H1 (cell line): ENCODE results near the gene ARHGAP25. TPM values are rescaled to one million over a fixed set of nuclear protein-coding genes. Genes with fewer than 3 reads are reported as not detected.

Experiments
- CTCF ChIA-PET: fragments of 300-600 bp; sonication (Branson Sonifier 250); formaldehyde crosslinking; loops from one replicate; lab custom pipeline; 2021; ENCODE audit not compliant: partially characterized antibody; lab: Charles Lee
- POLR2A ChIA-PET: fragments of 300-600 bp; sonication (Branson Sonifier 250); formaldehyde crosslinking; loops from one replicate; lab custom pipeline; 2021; ENCODE audit warnings: inconsistent platforms; ENCODE audit not compliant: partially characterized antibody; lab: Charles Lee
- DNase-seq, 2 experiments: peaks; one replicate each; pipeline versions ENCODE4 v3.0.0 to v3.0.0-alpha.2; 2010 to 2022; ENCODE audit warnings: low spot score in 2 of 2, low read depth in 1 of 2, mixed read lengths in 1 of 2
- FAIRE-seq: peaks from 2 replicates; lab custom pipeline; 2011; peaks lifted over from hg19 to GRCh38; lab: Jason Lieb, UNC
- H2AFZ ChIP-seq: 2 replicates; pipeline ENCODE4 v1.8.1; 2012; ENCODE audit warnings: low read length, inconsistent platforms
- H2AK5ac ChIP-seq: 2 replicates; pipeline ENCODE4 v1.6.1; 2013; ENCODE audit warnings: low read depth, low read length
- H2BK120ac ChIP-seq: replicated peaks from 2 replicates; pipeline ENCODE3; 2013; ENCODE audit warnings: low read depth, low read length, inconsistent platforms
- H2BK12ac ChIP-seq: 2 replicates; pipeline ENCODE4 v1.6.1; 2013; ENCODE audit warnings: low read depth, low read length
- H2BK15ac ChIP-seq: 2 replicates; pipeline ENCODE4 v1.6.1; 2013; ENCODE audit warnings: low read length
- H2BK20ac ChIP-seq: 2 replicates; pipeline ENCODE4 v1.6.1; 2013; ENCODE audit warnings: low read length
- H2BK5ac ChIP-seq: 2 replicates; pipeline ENCODE4 v1.6.1; 2013; ENCODE audit warnings: low read depth, low read length
- H3K14ac ChIP-seq: 2 replicates; pipeline ENCODE4 v1.6.1; 2013; ENCODE audit warnings: inconsistent platforms; ENCODE audit not compliant: insufficient read length
- H3K18ac ChIP-seq: 2 replicates; pipeline ENCODE4 v1.6.1; 2013; ENCODE audit warnings: low read length; ENCODE audit errors: extremely low read depth
- H3K23ac ChIP-seq: 2 replicates; pipeline ENCODE4 v1.6.1; 2013; ENCODE audit warnings: inconsistent platforms; ENCODE audit not compliant: insufficient read length
- H3K23me2 ChIP-seq: 2 replicates; pipeline ENCODE4 v1.6.1; 2013; ENCODE audit warnings: low read depth, low read length
- H3K27ac ChIP-seq: 2 replicates; pipeline ENCODE4 v1.6.1; 2011; ENCODE audit warnings: low read depth, low read length, inconsistent platforms
- H3K27me3 ChIP-seq, 4 experiments: replicated peaks in 1 of 4; 1 replicate in 1 of 4; 2 replicates in 3 of 4; pipeline versions ENCODE4 v1.6.1 to v1.8.1; 2011 to 2013; ENCODE audit warnings: low read length in 3 of 4, mild to moderate bottlenecking in 3 of 4, inconsistent platforms in 2 of 4, mixed read lengths in 2 of 4, moderate library complexity in 1 of 4; ENCODE audit not compliant: control insufficient read depth in 3 of 4, insufficient read depth in 3 of 4; ENCODE audit errors: extremely low read depth in 1 of 4
- H3K36me3 ChIP-seq, 4 experiments: 2 replicates each; pipeline versions ENCODE4 v1.6.1 to v1.8.1; 2011 to 2013; ENCODE audit warnings: mild to moderate bottlenecking in 4 of 4, low read length in 3 of 4, moderate library complexity in 2 of 4, control low read depth in 1 of 4, inconsistent platforms in 1 of 4; ENCODE audit not compliant: insufficient read depth in 4 of 4, control insufficient read depth in 2 of 4
- H3K4ac ChIP-seq: replicated peaks from 2 replicates; pipeline ENCODE3; 2013; ENCODE audit warnings: low read length, low read depth, mixed read lengths, inconsistent platforms; ENCODE audit not compliant: insufficient read length
- H3K4me1 ChIP-seq, 4 experiments: replicated peaks in 1 of 4; 1 replicate in 1 of 4; 2 replicates in 3 of 4; pipeline versions ENCODE4 v1.6.1 to v1.8.1; 2011 to 2013; ENCODE audit warnings: low read length in 3 of 4, inconsistent platforms in 2 of 4, mixed read lengths in 1 of 4; ENCODE audit not compliant: insufficient read depth in 4 of 4, control insufficient read depth in 3 of 4
- H3K4me2 ChIP-seq, 2 experiments: 2 replicates each; pipeline versions ENCODE4 v1.6.1 to v1.8.1; 2011 to 2013; ENCODE audit warnings: low read depth in 2 of 2, low read length in 2 of 2, control low read depth in 1 of 2, inconsistent platforms in 1 of 2, mild to moderate bottlenecking in 1 of 2; ENCODE audit not compliant: insufficient read depth in 1 of 2
- H3K4me3 ChIP-seq, 4 experiments: fragments of 200-600, 300-600 bp in 1 of 4; sonication (generic), shearing (Covaris generic), sonication (Bioruptor Twin) in 1 of 4; 2 replicates each; pipeline versions ENCODE4 v1.5.1 to v1.8.1; 2011 to 2016; ENCODE audit warnings: low read length in 4 of 4, low read depth in 3 of 4, control low read depth in 2 of 4, inconsistent platforms in 2 of 4, mild to moderate bottlenecking in 2 of 4, mixed read lengths in 1 of 4, moderate library complexity in 1 of 4; ENCODE audit not compliant: insufficient read depth in 2 of 4; ENCODE audit errors: extremely low read depth in 1 of 4
- H3K56ac ChIP-seq: replicated peaks from 2 replicates; pipeline ENCODE3; 2013; ENCODE audit warnings: low read depth, mild to moderate bottlenecking, mixed read lengths, low read length, inconsistent platforms; ENCODE audit not compliant: insufficient read length
- H3K79me1 ChIP-seq: 2 replicates; pipeline ENCODE4 v1.6.1; 2013; ENCODE audit warnings: low read depth, low read length, control low read depth
- H3K79me2 ChIP-seq, 2 experiments: 2 replicates each; pipeline versions ENCODE4 v1.6.1 to v1.8.1; 2012 to 2013; ENCODE audit warnings: low read length in 2 of 2, mild to moderate bottlenecking in 2 of 2, inconsistent platforms in 1 of 2; ENCODE audit not compliant: insufficient read depth in 2 of 2, control insufficient read depth in 1 of 2
- H3K9ac ChIP-seq, 4 experiments: replicated peaks in 1 of 4; 1 replicate in 1 of 4; 2 replicates in 3 of 4; pipeline versions ENCODE4 v1.6.1 to v1.8.1; 2011 to 2013; ENCODE audit warnings: low read depth in 3 of 4, low read length in 3 of 4, control low read depth in 2 of 4, mild to moderate bottlenecking in 2 of 4, moderate library complexity in 2 of 4, inconsistent platforms in 1 of 4; ENCODE audit errors: extremely low read depth in 1 of 4
- H3K9me3 ChIP-seq, 2 experiments: 2 replicates each; pipeline versions ENCODE4 v1.6.1 to v1.8.1; 2012 to 2013; ENCODE audit warnings: mild to moderate bottlenecking in 2 of 2, moderate library complexity in 2 of 2, control low read depth in 1 of 2, inconsistent platforms in 1 of 2, low read depth in 1 of 2, low read length in 1 of 2, mixed read lengths in 1 of 2; ENCODE audit not compliant: insufficient read depth in 2 of 2
- H4K20me1 ChIP-seq, 2 experiments: replicated peaks in 1 of 2; 2 replicates each; pipeline versions ENCODE3 to v1.8.1; 2011 to 2013; ENCODE audit warnings: inconsistent platforms in 2 of 2, low read length in 2 of 2, mild to moderate bottlenecking in 1 of 2; ENCODE audit not compliant: insufficient read depth in 2 of 2, control insufficient read depth in 1 of 2
- H4K5ac ChIP-seq: 2 replicates; pipeline ENCODE4 v1.6.1; 2013; ENCODE audit warnings: low read length, low read depth, mixed read lengths, inconsistent platforms; ENCODE audit not compliant: insufficient read length
- H4K8ac ChIP-seq: 2 replicates; pipeline ENCODE4 v1.8.0; 2013; ENCODE audit warnings: mild to moderate bottlenecking, moderate library complexity, low read length, inconsistent platforms; ENCODE audit not compliant: insufficient read depth; ENCODE audit errors: extremely low read depth
- H4K91ac ChIP-seq: replicated peaks from 2 replicates; pipeline ENCODE3; 2013; ENCODE audit warnings: low read length, mixed read lengths, inconsistent platforms; ENCODE audit not compliant: insufficient read length
- EGR1 ChIP-seq: IDR thresholded peaks from 2 replicates; pipeline ENCODE4 v1.6.1; 2011; ENCODE audit warnings: low read depth, low read length, borderline replicate concordance
- POLR2A ChIP-seq, 2 experiments: IDR thresholded peaks; 1 replicate in 1 of 2; 2 replicates in 1 of 2; pipeline ENCODE4 v1.6.1; 2011; ENCODE audit warnings: low read depth in 2 of 2, low read length in 2 of 2, mild to moderate bottlenecking in 2 of 2; ENCODE audit errors: control extremely low read depth in 1 of 2
- SP4 ChIP-seq: IDR thresholded peaks from 2 replicates; pipeline ENCODE4 v1.6.1; 2012; ENCODE audit warnings: low read length, inconsistent platforms
- WGBS, 2 experiments: shearing (Covaris generic) in 1 of 2; methylation state at CpG; one replicate each; pipeline versions ENCODE4 v1.1.6 to v1.1.7; 2013 to 2015; ENCODE audit warnings: low lambda C conversion rate in 2 of 2, mixed read lengths in 2 of 2, inconsistent platforms in 1 of 2, low coverage in 1 of 2, missing lambda C conversion rate in 1 of 2; ENCODE audit not compliant: insufficient replicate concordance in 2 of 2, insufficient coverage in 1 of 2, insufficient read length in 1 of 2; ENCODE audit errors: extremely low coverage in 1 of 2, missing lambda C conversion rate in 1 of 2; 5-methylcytosine and 5-hydroxymethylcytosine counted together
- polyA plus RNA-seq, 7 experiments: library from polyadenylated mRNA; depleted of rRNA in 3 of 7; stranded (reverse) in 5 of 7; unstranded in 2 of 7; fragments of >200 nt in 5 of 7; fragments of 200-250 nt in 2 of 7; gene quantifications; 1 replicate in 5 of 7; 2 replicates in 1 of 7; 4 replicates in 1 of 7; pipeline versions ENCODE4 v1.2.1 to v1.2.3, GENCODE V29; 2011 to 2013; ENCODE audit warnings: missing spikeins in 2 of 7, mixed read lengths in 2 of 7
- total RNA-seq: library from RNA; stranded (reverse); fragmentation: NEBNext Ultra II Directional; extraction: Animal tissue kit (Norgen Biotek cat#: 25700); gene quantifications from 2 replicates; pipeline ENCODE4 v1.2.1, GENCODE V29; 2021

Gene ARHGAP25
- total and polyA plus RNA-seq, 2 of the 8 experiments (the other 6 are each of a cell fraction or from before 2014, with no cell fraction given), result 1.00 to 1.2 TPM

- ChIA-PET POLR2A (no interaction called here), CTCF (interaction anchor here (0.8 to 3.1 kb wide), 5 partner anchors 10 to 169 kb away, joined by 3 to 18 read pairs (median 3); no protein-coding TSS in a partner anchor)
- H3K9me3 ChIP-seq, result no peaks in the 10 kb centered on the region
- no peak overlapping the region for H3K4ac ChIP-seq
- H3K36me3 ChIP-seq, result no peaks in the 10 kb centered on the region
- H4K20me1 ChIP-seq, result no peaks in the 10 kb centered on the region
- H3K23me2 ChIP-seq, result no peaks in the 10 kb centered on the region
- no peak overlapping the region for H4K8ac ChIP-seq
- 80% methylated on average over 3 of the region's 3 CpGs; no CpG with 5 or more reads in 1 of the 2 experiments for WGBS, 2 experiments
- H3K9ac ChIP-seq, result no peak overlapping the region
- H3K4me3 ChIP-seq, result no peak overlapping the region
- no peak overlapping the region for H4K5ac ChIP-seq
- H2AK5ac ChIP-seq, result no peak overlapping the region
- FAIRE-seq, result no peak
- H3K4me1 ChIP-seq, result no peaks in the 10 kb centered on the region; a peak in 1 of 7 replicates
- H3K18ac ChIP-seq, result no peak overlapping the region
- no peaks in the 10 kb centered on the region for H3K79me1 ChIP-seq
- no peak overlapping the region for H3K27ac ChIP-seq
- no peak overlapping the region for H3K4me2 ChIP-seq
- no peak overlapping the region for H2BK15ac ChIP-seq
- no peak overlapping the region for H2BK120ac ChIP-seq
- no peaks in the 10 kb centered on the region for H3K79me2 ChIP-seq
- H4K91ac ChIP-seq, result no peak overlapping the region
- H2BK12ac ChIP-seq, result no peak overlapping the region
- H3K56ac ChIP-seq, result no peak overlapping the region
- no peak overlapping the region for H2BK5ac ChIP-seq
- no peak for DNase-seq
- no peaks in the 10 kb centered on the region; a peak in 1 of 7 replicates for H3K27me3 ChIP-seq
- H3K14ac ChIP-seq, result no peak overlapping the region
- H2BK20ac ChIP-seq, result no peak overlapping the region
- H3K23ac ChIP-seq, result no peak overlapping the region
- no peak overlapping the region for H2AFZ ChIP-seq
- TF ChIP-seq EGR1, result no peak
- TF ChIP-seq POLR2A (IDR thresholded peaks at IDR 0.05; ENCODE audit: control extremely low read depth in 1 of 2, low read depth in 2 of 2, low read length in 2 of 2), result no peak
- no peak for TF ChIP-seq SP4
These were observed 4.4 kb downstream of the ARHGAP25 start for GRCh38 chr2:68738906-68739594.
